Measurements from ENCODE around the gene RPP14. TPM values are rescaled to one million over a fixed set of nuclear protein-coding genes. Genes with fewer than 3 reads are reported as not detected.

Gene RPP14
- total RNA-seq, 1 experiment from 2014 or later: 13.0 TPM

Other genes with a start within 250 kb of the RPP14 start
- not detected in 2 replicates for gene DNASE1L3, start 95.3 kb upstream of the RPP14 start, total RNA-seq (2014; rRNA removed; shearing (Covaris generic))
- gene ABHD6, start 68.5 kb upstream of the RPP14 start, total RNA-seq (2014; rRNA removed; shearing (Covaris generic)): 6.2 and 7.0 TPM in 2 replicates
- 12.3 and 18.2 TPM in 2 replicates for gene HTD2, start 275 bp downstream of the RPP14 start, total RNA-seq (2014; rRNA removed; shearing (Covaris generic))
- gene PXK, start 26.6 kb downstream of the RPP14 start, total RNA-seq (2014; rRNA removed; shearing (Covaris generic)): 12.9 and 14.0 TPM in 2 replicates
- gene PDHB, start 127.6 kb downstream of the RPP14 start, total RNA-seq (2014; rRNA removed; shearing (Covaris generic)): 206 and 219 TPM in 2 replicates
- 22.9 and 24.7 TPM in 2 replicates for gene KCTD6, start 185.9 kb downstream of the RPP14 start, total RNA-seq (2014; rRNA removed; shearing (Covaris generic))
- gene ACOX2, start 230.9 kb downstream of the RPP14 start, total RNA-seq (2014; rRNA removed; shearing (Covaris generic)): 2.9 and 4.2 TPM in 2 replicates

Data from H7 (cell line).